Central memory CD8-positive, alpha-beta T cell (primary cell): Measurements from ENCODE around the gene TTLL6.

ENCODE experiments used
- ATAC-seq: fragments of 150-1000 bp; cut with Tn5 transposase; replicated peaks from 2 replicates; pipeline ENCODE4 v1.10.0; 2022; ENCODE audit warnings: mild to moderate bottlenecking, moderate FRiP score, moderate number of reproducible peaks; ENCODE audit not compliant: poor library complexity, severe bottlenecking; ENCODE audit errors: extremely low read depth
- DNase-seq, 2 donors: peaks; one replicate each; pipeline ENCODE4 v3.0.0; 2021; ENCODE audit warnings: low spot score in 2 of 2
- H3K27ac Mint-ChIP-seq: one replicate; pipeline ENCODE4 v1.8.0; 2022; ENCODE audit warnings: low read depth, mild to moderate bottlenecking, moderate library complexity, mixed read lengths
- H3K27me3 Mint-ChIP-seq: one replicate; pipeline ENCODE4 v1.8.0; 2022; ENCODE audit warnings: mixed read lengths
- H3K36me3 Mint-ChIP-seq: one replicate; pipeline ENCODE4 v1.8.0; 2022; ENCODE audit warnings: mild to moderate bottlenecking, moderate library complexity, mixed read lengths; ENCODE audit not compliant: insufficient read depth
- H3K4me1 Mint-ChIP-seq: one replicate; pipeline ENCODE4 v1.8.0; 2022; ENCODE audit warnings: mixed read lengths
- H3K4me3 Mint-ChIP-seq: one replicate; pipeline ENCODE4 v1.8.0; 2022; ENCODE audit warnings: mild to moderate bottlenecking, moderate library complexity, mixed read lengths
- H3K9me3 Mint-ChIP-seq: one replicate; pipeline ENCODE4 v1.8.0; 2022; ENCODE audit warnings: mixed read lengths

TTLL6 gene

DNA sequence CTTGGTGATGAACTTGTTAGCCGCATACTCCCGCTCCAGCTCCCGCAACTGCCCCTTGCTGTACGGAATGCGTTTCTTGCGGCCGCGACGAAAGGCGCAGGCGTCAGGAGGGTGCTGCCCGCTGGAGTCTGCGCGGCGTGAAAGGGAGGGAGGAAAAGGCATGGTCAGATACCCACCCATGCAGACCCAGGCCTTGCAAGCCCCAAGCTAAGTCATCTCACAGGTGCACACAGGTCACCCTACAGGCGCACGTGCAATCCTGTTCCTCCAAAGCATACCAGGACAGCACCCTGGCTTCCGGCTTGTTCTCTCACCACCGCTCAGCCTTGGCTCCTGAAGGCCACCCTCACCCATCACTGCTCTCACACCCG, 90.1 kb downstream of the TTLL6 start:
- ATAC-seq, result no peak
- peaks cover 37% of the 10 kb centered on the region for H3K4me1 Mint-ChIP-seq
- H3K9me3 Mint-ChIP-seq, result no peaks in the 10 kb centered on the region
- no peak overlapping the region for H3K4me3 Mint-ChIP-seq
- peaks cover 100% of the 10 kb centered on the region for H3K27me3 Mint-ChIP-seq
- no peak for DNase-seq
- H3K27ac Mint-ChIP-seq, result no peak overlapping the region
- H3K36me3 Mint-ChIP-seq, result peaks cover 28% of the 10 kb centered on the region

DNA sequence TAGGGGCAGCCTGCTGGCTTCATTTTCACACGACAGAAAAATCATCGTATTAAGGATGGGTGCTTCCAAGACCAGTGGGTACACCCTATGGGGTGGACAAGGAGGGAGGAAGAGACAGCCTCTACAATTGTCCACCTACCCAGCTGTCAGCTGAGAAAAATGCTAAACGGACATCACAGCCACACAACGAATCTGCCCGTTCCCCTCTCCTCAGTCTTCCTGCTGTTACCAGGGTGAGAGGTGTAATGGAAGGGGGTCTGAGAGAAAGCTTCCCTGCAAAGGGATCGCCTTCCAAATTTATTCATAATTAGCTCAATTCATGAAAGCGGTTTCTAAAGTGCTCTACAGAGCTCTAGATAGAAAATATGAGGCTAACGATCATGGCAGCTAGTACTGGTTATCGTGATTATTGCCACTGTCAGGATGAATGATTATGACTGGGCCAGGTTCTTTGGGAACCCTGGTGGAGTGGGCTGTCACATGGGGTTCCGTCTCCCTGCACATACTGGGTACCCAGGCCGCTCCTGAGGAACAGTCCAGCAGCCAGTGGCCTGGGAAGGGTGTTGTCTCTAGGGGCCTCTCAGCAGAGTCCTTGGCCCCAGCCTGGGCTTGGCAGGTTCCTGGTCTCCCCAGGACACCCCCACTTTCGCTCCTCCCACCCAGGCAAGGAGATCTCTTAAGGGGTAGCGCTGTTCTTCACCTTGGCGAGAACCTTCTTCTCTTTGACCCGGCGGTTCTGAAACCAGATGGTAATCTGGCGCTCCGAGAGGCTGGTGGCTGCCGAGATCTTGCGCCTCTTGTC, 90.7 kb downstream of the TTLL6 start:
- peaks cover 100% of the 10 kb centered on the region for H3K27me3 Mint-ChIP-seq
- no peak overlapping the region for H3K27ac Mint-ChIP-seq
- no peaks in the 10 kb centered on the region for H3K9me3 Mint-ChIP-seq
- ATAC-seq, result no peak
- H3K4me3 Mint-ChIP-seq, result no peak overlapping the region
- peaks cover 37% of the 10 kb centered on the region for H3K4me1 Mint-ChIP-seq
- DNase-seq, result no peak
- H3K36me3 Mint-ChIP-seq, result peaks cover 28% of the 10 kb centered on the region

DNA sequence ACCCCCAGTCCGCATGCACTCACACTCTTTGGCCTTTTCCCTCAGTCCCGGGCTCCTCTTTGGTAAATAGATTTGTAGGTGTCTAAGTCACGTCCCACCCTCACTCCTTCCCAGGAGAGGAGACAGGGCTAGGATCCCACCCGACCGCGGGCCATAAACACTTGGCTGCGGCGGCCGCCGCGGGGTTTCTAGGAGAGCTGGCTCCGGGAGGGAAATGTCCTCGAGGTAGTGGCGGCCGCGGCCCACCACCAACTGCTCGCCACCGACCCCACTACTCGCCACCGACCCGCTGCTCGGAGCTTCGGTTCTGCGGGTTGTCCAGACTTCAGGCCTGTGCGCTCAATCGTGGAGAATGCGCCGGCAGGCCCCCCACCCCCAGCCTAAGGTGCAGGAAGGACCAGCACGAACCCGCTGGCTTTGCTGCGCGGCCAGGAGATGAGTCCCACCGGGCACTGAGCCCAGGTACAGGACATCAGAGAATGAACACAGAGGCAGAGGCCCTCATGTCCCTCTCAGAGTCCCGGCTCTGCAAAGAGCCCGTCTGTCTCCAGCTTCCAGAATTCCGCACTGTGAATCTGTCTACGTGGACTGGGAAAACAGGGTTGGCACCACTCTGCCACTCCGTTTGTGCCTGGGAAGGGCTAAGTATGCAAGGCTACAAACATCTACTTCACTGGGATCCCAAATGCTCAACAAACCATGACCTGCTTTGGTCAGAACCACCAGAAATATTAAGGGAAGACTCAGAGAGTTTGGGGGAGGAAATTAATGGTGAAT, 91.6 kb downstream of the TTLL6 start:
- Mint-ChIP-seq H3K27me3 (peaks cover 100% of the 10 kb centered on the region), H3K27ac (no peak overlapping the region), H3K4me3 (peak overlapping the region; percentile 57), H3K9me3 (no peaks in the 10 kb centered on the region), H3K4me1 (peaks cover 37% of the 10 kb centered on the region), H3K36me3 (peaks cover 33% of the 10 kb centered on the region)
- DNase-seq, result no peak
- no peak for ATAC-seq

DNA sequence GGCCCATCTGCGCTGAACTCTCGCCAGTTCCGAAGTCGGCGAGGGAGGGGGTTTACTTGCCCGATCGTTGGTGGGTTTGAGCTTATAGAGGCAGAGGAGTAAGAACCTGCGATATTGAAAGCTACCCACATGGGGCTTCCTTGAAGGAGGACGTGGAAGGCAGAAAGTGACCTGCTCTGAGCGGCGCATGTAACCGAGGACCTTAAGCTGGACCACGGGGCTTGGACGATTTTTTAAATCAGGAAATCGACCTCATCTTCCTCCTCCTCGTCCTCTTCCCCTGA, 92.1 kb downstream of the TTLL6 start:
- ATAC-seq, result no peak
- no peaks in the 10 kb centered on the region for H3K9me3 Mint-ChIP-seq
- no peak for DNase-seq
- H3K36me3 Mint-ChIP-seq, result peaks cover 35% of the 10 kb centered on the region
- peaks cover 37% of the 10 kb centered on the region for H3K4me1 Mint-ChIP-seq
- H3K27ac Mint-ChIP-seq, result no peak overlapping the region
- H3K4me3 Mint-ChIP-seq, result peak overlapping the region; percentile 57
- H3K27me3 Mint-ChIP-seq, result peaks cover 100% of the 10 kb centered on the region

DNA sequence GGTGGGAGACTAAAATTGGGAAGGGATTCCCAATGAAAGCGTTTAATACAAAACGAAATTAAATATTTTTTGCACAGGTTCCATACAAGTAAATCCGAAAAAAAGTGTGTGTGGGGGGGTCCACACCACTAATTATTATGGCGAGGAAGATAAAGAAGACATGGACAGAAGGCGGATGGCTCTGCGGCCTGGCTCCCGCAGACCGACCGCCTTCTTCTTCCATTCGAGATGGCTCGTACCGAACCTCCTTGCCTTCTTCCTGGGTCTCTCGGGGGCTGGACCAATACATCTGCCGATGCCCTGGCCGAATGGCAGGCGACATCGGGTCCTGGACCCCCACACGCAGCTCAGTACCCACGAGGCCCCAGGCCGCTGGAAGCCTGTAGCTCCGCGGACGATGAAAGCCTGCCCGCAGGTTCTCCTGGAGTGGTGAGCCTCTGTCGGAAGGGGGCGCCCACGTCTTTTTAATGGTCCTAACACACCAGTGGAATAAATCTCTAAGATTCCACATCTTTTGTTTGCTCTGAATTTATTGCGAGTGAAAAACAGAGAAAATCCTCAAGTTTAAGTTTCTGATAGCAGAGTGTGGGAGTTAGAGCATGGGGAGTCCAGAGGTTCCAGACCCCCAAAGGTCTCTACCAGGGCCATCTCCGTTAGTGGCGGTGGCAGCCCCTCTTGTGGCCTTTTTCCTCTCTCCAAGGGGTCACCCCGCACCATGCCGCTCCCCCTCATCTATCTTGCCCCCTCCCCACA, 92.6 kb downstream of the TTLL6 start:
- ATAC-seq, result peak; percentile 63
- Mint-ChIP-seq H3K4me3 (peak overlapping the region; percentile 57), H3K36me3 (peaks cover 39% of the 10 kb centered on the region)

DNA sequence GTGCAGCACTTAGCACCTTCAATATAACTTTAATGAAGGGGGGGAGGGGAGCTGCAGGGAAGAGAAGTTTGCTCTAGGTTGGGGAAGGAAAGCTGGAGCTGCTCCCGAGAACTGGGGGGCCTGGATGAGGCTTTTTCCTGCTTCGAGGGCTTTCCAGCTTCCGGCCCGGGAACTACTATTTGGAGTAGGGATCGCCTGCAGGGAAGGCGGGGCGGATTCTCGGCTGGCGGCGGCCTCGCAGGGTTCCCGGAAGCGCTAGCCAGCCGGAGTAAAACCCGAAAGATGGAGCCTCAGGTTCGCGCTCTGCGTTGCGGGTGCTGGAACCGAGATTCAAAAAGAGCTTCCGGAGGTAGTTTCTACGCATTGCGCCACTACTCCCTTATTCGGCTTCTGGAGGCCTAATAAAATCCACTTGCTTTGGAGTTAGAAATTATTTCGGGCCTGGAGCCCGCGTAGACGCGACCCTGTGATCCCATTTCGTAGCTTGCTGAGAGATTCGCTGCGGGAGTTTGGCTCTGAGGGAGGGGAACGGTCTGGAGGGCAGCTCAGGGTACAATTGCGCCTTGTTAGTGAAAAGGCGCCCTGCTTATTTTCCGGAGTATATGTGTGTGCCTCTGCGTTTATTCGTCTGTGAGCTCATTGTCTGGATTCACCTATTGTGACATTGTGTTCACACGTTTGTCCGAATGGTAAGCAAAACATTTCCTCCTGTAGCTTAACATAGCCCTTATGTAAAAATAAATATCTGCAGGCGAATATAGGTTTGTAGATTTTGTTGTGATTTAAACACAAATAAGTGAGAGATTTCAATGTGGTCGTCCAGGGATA, 93.4 kb downstream of the TTLL6 start:
- ATAC-seq, result peak; percentile 22
- no peak for DNase-seq
- peaks cover 100% of the 10 kb centered on the region for H3K27me3 Mint-ChIP-seq
- peaks cover 34% of the 10 kb centered on the region for H3K4me1 Mint-ChIP-seq
- H3K36me3 Mint-ChIP-seq, result peaks cover 33% of the 10 kb centered on the region
- peak overlapping the region; percentile 57 for H3K4me3 Mint-ChIP-seq
- no peak overlapping the region for H3K27ac Mint-ChIP-seq
- H3K9me3 Mint-ChIP-seq, result no peaks in the 10 kb centered on the region

More for the DNA sequence above, 92.6 kb downstream of the TTLL6 start:
- H3K27ac Mint-ChIP-seq, result no peak overlapping the region
- DNase-seq, result peak; percentile 51 to 58
- no peaks in the 10 kb centered on the region for H3K9me3 Mint-ChIP-seq
- peaks cover 37% of the 10 kb centered on the region for H3K4me1 Mint-ChIP-seq
- peaks cover 100% of the 10 kb centered on the region for H3K27me3 Mint-ChIP-seq

DNA sequence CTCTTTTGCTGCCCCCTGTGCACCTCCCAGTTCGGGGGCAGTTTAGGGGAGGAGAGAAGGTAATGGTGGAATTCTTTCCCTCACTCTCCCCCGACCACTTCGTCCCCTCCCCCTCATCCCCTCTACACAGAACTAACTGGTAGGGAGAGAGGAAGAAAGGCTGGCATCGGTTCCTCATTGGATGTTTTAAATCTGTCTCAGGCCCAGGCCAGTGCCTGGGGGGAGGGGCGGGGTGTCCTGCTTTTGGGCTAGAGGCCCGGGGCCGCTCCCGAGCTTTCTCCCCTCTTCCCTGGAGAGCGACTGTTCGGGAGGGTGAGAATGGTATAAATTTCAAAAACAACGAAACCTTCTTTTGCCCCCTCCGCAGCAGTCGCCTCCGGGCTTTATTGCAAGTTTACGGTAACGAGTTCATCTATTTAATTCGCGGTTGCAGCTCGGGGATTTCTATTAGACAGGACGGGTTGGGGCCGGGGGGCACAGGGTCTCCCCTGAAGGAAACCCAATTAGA, 94.1 kb downstream of the TTLL6 start, which contains the start of gene PRAC2:
PRAC2 (plus strand) TSS at position 271 of the 508 bp plus-strand sequence. CDS start 1,226 bp downstream, outside the sequence.
- H3K27ac Mint-ChIP-seq, result no peak within 1 kb of the TSS
- peak within 1 kb of the TSS; percentile 57 for H3K4me3 Mint-ChIP-seq
- ATAC-seq (no peak), DNase-seq (no peak)
- H3K36me3 Mint-ChIP-seq, result peaks cover 32% of the 10 kb centered on the region
- peaks cover 100% of the 10 kb centered on the region for H3K27me3 Mint-ChIP-seq
- H3K4me1 Mint-ChIP-seq, result peaks cover 32% of the 10 kb centered on the region
- H3K9me3 Mint-ChIP-seq, result no peaks in the 10 kb centered on the region

DNA sequence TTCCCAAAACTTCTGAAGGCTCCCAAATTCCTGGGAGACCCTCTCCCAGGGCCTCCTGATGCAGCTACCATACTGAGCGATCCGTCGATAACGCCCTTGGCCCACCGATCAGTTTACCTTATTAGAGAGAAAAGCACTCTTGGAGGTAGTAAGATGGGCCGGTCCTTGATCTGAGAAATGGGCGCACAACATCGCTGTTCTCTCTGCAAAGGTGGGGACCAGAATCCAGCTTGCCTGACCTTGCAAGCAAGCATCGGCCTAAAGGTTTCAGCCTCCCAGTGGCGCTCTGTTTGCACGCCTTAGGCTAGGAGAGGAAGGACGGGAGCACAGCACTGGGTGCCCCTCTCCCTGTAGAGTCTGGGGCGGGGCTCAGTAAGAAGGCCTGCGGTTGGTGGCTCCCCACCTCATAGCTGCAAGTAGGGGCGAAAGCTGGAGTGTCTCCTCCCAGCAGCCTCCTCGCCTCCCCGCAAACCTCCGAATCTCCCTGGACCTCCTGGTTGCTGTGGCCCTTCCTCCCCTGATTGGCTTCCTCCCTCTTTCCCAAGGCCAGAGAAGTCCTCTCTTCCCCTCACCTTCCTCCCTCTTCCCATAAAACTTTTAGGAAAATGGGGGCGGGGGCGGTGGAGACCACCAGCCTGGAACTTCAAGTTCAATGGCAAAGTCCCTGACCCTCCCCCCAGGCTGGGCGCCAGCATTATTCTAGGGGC, 94.7 kb downstream of the TTLL6 start, which contains the start of gene PRAC1:
PRAC1 (minus strand) TSS at position 318 of the 707 bp plus-strand sequence; CDS start at position 192, 126 bp downstream.
- H3K4me3 Mint-ChIP-seq, result peak within 1 kb of the TSS; percentile 57
- ATAC-seq, result no peak
- H3K9me3 Mint-ChIP-seq, result no peaks in the 10 kb centered on the region
- H3K27me3 Mint-ChIP-seq, result peaks cover 100% of the 10 kb centered on the region
- H3K36me3 Mint-ChIP-seq, result peaks cover 35% of the 10 kb centered on the region
- no peak within 1 kb of the TSS for H3K27ac Mint-ChIP-seq
- no peak for DNase-seq
- H3K4me1 Mint-ChIP-seq, result peaks cover 29% of the 10 kb centered on the region

DNA sequence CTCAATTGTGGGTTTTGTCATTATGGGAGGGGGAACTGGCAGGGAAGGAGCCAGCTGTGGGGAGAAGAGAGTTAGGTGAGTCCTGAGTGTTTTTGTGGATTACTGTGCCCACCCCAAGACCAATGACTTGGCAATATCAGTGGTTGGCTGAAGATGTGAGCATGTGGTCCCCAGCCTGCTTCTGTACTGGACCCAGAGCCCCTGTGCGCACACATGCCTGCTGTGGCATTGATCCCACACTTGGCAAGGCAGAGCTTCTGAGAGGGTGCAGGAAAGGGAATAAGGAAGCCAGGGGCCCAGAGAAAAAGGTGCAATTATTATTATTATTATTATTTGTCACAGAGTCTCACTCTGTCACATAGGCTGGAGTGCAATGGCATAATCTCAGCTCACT, 96.0 kb downstream of the TTLL6 start:
- Mint-ChIP-seq H3K4me3 (no peak overlapping the region), H3K36me3 (peaks cover 35% of the 10 kb centered on the region), H3K9me3 (no peaks in the 10 kb centered on the region), H3K27ac (no peak overlapping the region), H3K4me1 (peaks cover 29% of the 10 kb centered on the region), H3K27me3 (peaks cover 100% of the 10 kb centered on the region)
- no peak for DNase-seq
- ATAC-seq, result no peak

DNA sequence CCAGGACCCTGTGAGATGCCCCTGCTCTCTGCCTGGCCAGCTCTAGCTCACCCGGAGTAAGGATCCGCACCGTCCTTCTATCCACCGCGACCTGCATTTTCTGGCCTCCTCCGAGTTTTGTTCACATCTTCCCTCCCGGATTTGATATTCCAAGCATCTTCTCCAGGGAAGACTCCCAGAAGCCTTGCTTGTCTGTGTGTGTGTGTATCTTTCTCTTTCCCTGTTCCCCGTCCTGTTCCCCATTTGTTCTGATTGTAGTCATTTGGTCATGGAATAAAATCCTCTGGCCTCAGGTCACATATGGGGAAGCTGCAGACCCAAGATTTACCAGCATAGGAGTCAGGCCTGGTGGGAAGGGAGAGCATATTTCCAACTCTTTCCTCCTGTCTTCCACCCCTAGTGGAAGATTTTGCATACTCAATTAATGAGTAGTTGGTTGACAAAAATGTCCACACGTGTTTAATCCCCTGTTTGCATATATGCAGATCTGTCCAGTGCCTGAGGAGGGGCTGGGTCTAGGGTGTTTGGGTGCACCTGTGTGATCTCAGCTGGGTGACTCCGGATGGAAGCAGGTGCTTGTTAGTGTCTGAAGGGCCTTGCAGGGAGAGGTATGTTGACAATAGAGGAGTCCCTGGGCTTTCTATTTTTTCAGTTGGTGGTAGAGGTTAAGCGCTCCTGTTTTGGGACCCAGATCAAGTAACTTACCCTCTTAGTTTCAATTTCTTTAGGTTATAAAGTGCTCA, 96.6 kb downstream of the TTLL6 start:
- Mint-ChIP-seq H3K9me3 (no peaks in the 10 kb centered on the region), H3K27me3 (peaks cover 97% of the 10 kb centered on the region), H3K36me3 (peaks cover 34% of the 10 kb centered on the region), H3K4me1 (peaks cover 29% of the 10 kb centered on the region), H3K4me3 (no peak overlapping the region), H3K27ac (peak overlapping the region; percentile 19)
- DNase-seq (no peak), ATAC-seq (no peak)
